B cell (primary cell): ENCODE results near the gene ITPR1. TPM values are rescaled to one million over a fixed set of nuclear protein-coding genes. Genes with fewer than 3 reads are reported as not detected.

Experiments used
- ATAC-seq: fragments of 200-7000 bp; cut with Tn5 transposase; one replicate; pipeline ENCODE4 v1.10.0; 2021; ENCODE audit warnings: low read depth, mild to moderate bottlenecking, moderate number of reproducible peaks, moderate library complexity
- CTCF ChIA-PET: fragments of 350-600 bp; sonication (Branson Sonifier 250); formaldehyde crosslinking; loops from one replicate; lab custom pipeline; 2021; ENCODE audit warnings: antibody characterized with exemption, inconsistent platforms; lab: Charles Lee
- POLR2A ChIA-PET: fragments of 350-600 bp; sonication (Branson Sonifier 250); formaldehyde crosslinking; loops from one replicate; lab custom pipeline; 2021; ENCODE audit warnings: antibody characterized with exemption; lab: Charles Lee
- DNase-seq: peaks from one replicate; pipeline ENCODE4 v3.0.0; 2013
- H2AFZ ChIP-seq: 2 replicates; pipeline ENCODE4 v1.6.1; 2012; ENCODE audit warnings: mild to moderate bottlenecking, low read depth, low read length; ENCODE audit not compliant: insufficient read depth, poor library complexity, severe bottlenecking
- H3K27ac ChIP-seq, 2 donors: 1 replicate in 1 of 2; 2 replicates in 1 of 2; pipeline ENCODE4 v1.5.1; 2012 to 2013; ENCODE audit warnings: low read length in 2 of 2, mild to moderate bottlenecking in 2 of 2, moderate library complexity in 1 of 2
- H3K27me3 ChIP-seq, 4 experiments: fragments of 200-600 bp in 1 of 4; sonication (generic) in 1 of 4; replicated peaks in 1 of 4; 1 replicate in 2 of 4; 2 replicates in 2 of 4; pipeline versions ENCODE4 v1.6.1 to v1.7.0; 2013 to 2016; ENCODE audit warnings: low read length in 3 of 4, mild to moderate bottlenecking in 2 of 4, mixed read lengths in 1 of 4, moderate library complexity in 1 of 4; ENCODE audit not compliant: insufficient read depth in 4 of 4, control insufficient read depth in 3 of 4; ENCODE audit errors: control extremely low read depth in 1 of 4
- H3K36me3 ChIP-seq, 2 experiments: replicated peaks in 1 of 2; 1 replicate in 1 of 2; 2 replicates in 1 of 2; pipeline versions ENCODE4 v1.6.1 to v1.7.1; 2013; ENCODE audit warnings: low read length in 1 of 2; ENCODE audit not compliant: insufficient read depth in 2 of 2, control insufficient read depth in 1 of 2; ENCODE audit errors: control extremely low read depth in 1 of 2, extremely low read depth in 1 of 2
- H3K4me1 ChIP-seq, 2 donors: fragments of 200-600 bp in 1 of 2; sonication (generic) in 1 of 2; 1 replicate in 1 of 2; 2 replicates in 1 of 2; pipeline versions ENCODE4 v1.5.1 to v1.6.1; 2013 to 2017; ENCODE audit warnings: low read length in 2 of 2; ENCODE audit not compliant: control insufficient read depth in 2 of 2, insufficient read depth in 2 of 2
- H3K4me2 ChIP-seq: replicated peaks from 2 replicates; pipeline ENCODE3; 2012; ENCODE audit warnings: mild to moderate bottlenecking, low read depth, low read length; ENCODE audit not compliant: poor library complexity, severe bottlenecking
- H3K4me3 ChIP-seq, 5 experiments: fragments of 200-600 bp in 1 of 5; sonication (generic) in 1 of 5; 1 replicate in 3 of 5; 2 replicates in 2 of 5; pipeline versions ENCODE4 v1.5.1 to v1.7.0; 2011 to 2016; ENCODE audit warnings: low read length in 4 of 5, mild to moderate bottlenecking in 4 of 5, low read depth in 2 of 5, control low read depth in 1 of 5, moderate library complexity in 1 of 5; ENCODE audit not compliant: insufficient read depth in 1 of 5; ENCODE audit errors: control extremely low read depth in 1 of 5, extremely low read depth in 1 of 5
- H3K79me2 ChIP-seq: fragments of 200-600 bp; sonication (generic); one replicate; pipeline ENCODE4 v1.6.0; 2016; ENCODE audit warnings: low read length; ENCODE audit not compliant: control insufficient read depth, insufficient read depth
- H3K9ac ChIP-seq: fragments of 200-600 bp; sonication (generic); 2 replicates; pipeline ENCODE4 v1.6.1; 2017; ENCODE audit warnings: mild to moderate bottlenecking, low read length, moderate library complexity
- H3K9me3 ChIP-seq, 3 donors: one replicate each; pipeline versions ENCODE4 v1.6.1 to v1.7.1; 2013; ENCODE audit warnings: low read length in 2 of 3; ENCODE audit not compliant: control insufficient read depth in 2 of 3, insufficient read depth in 1 of 3; ENCODE audit errors: control extremely low read depth in 1 of 3
- H4K20me1 ChIP-seq: 2 replicates; pipeline ENCODE4 v1.6.0; 2012; ENCODE audit warnings: mild to moderate bottlenecking, low read length; ENCODE audit not compliant: insufficient read depth, control insufficient read depth, poor library complexity, severe bottlenecking
- H3K27ac Mint-ChIP-seq: one replicate; pipeline ENCODE4 v1.8.0; 2021; ENCODE audit warnings: mixed read lengths
- H3K27me3 Mint-ChIP-seq: one replicate; pipeline ENCODE4 v1.8.0; 2021; ENCODE audit warnings: mixed read lengths
- H3K4me1 Mint-ChIP-seq: one replicate; pipeline ENCODE4 v1.8.0; 2021; ENCODE audit warnings: mixed read lengths
- H3K4me3 Mint-ChIP-seq: one replicate; pipeline ENCODE4 v1.8.0; 2021; ENCODE audit warnings: mixed read lengths
- H3K9me3 Mint-ChIP-seq: one replicate; pipeline ENCODE4 v1.8.0; 2022; ENCODE audit warnings: mixed read lengths; ENCODE audit not compliant: insufficient read depth
- CTCF ChIP-seq: fragments of 200-600 bp; IDR thresholded peaks from one replicate; pipeline ENCODE4 v1.8.0; 2022; ENCODE audit warnings: antibody characterized with exemption, mild to moderate bottlenecking
- EZH2 ChIP-seq: IDR thresholded peaks from 2 replicates; pipeline ENCODE4 v1.6.1; 2012; ENCODE audit warnings: borderline replicate concordance, low read depth, mild to moderate bottlenecking, moderate library complexity, low read length; ENCODE audit not compliant: insufficient read depth, poor library complexity, severe bottlenecking
- WGBS: methylation state at CpG from one replicate; pipeline ENCODE4 v1.1.5; 2013; ENCODE audit warnings: missing lambda C conversion rate; ENCODE audit not compliant: insufficient coverage; 5-methylcytosine and 5-hydroxymethylcytosine counted together
- intact Hi-C: fragments of 100-400 bp; cut with micrococcal nuclease; formaldehyde crosslinking; loops from one replicate; pipeline ENCODE4 v1.10.0; 2022
- polyA plus RNA-seq: library from polyadenylated mRNA; depleted of rRNA; stranded (reverse); fragments of >200 nt; gene quantifications from 2 replicates; pipeline ENCODE4 v1.2.3, GENCODE V29; 2012
- total RNA-seq, 2 donors: library from RNA; stranded (reverse); fragments of 120-200 nt in 1 of 2; gene quantifications; 1 replicate in 1 of 2; 2 replicates in 1 of 2; pipeline versions ENCODE4 v1.2.3 to v1.2.4, GENCODE V29; 2013 to 2022

ITPR1 gene
- total and polyA plus RNA-seq, 2 donors (not counting 1 experiment from before 2014, with no cell fraction given), result 64.0 to 332 TPM

DNA sequence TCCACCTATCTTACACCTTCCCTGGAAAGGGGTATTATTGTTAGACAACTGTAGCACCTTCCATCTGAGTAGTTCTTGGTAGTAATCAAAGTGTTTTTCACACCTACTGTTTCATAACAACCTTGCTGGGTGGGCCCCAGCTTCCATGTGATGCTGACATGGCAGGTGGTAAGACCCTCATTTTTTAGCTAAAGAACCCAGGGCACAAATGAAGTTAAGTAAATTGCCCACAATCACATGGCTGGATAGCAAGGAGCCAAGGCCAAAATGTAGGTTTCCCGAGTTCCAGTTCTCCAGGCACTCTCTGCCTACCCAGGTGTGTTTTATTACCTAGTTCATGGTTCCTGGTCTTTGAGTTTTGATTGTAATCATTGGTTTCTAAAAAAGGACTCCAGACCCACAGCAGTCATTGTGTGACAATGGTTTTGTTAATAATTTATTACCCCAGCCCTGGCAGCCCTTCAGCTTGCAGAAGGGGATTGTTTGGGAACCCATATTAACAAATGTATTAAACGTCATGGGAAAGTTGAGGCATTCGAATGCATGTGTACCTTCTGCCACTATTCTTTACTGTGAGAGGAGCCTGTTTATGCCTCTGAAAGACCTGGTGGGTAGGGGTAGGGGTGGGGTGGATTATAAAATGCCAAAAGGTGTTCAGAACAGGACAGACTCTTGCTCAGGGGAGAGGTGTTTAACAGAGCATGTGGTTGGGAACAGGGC, 263.9 kb downstream of the ITPR1 start:
- Mint-ChIP-seq H3K27ac (no peak overlapping the region), H3K9me3 (no peaks in the 10 kb centered on the region), H3K27me3 (no peaks in the 10 kb centered on the region), H3K4me3 (no peak overlapping the region), H3K4me1 (peaks cover 9% of the 10 kb centered on the region)
- ChIA-PET CTCF (interaction anchor here (3.2 kb wide), 1 partner anchor 46 kb away, joined by 7 read pairs; no protein-coding TSS in a partner anchor), POLR2A (no interaction called here)
- ATAC-seq (no peak), DNase-seq (no peak)
- intact Hi-C loops, result no loop called here
- TF ChIP-seq CTCF, result no peak
- no peak for TF ChIP-seq EZH2
- 92% methylated on average over 3 of the region's 3 CpGs for WGBS
- Histone ChIP-seq H3K27ac (no peak overlapping the region), H3K27me3 (no peaks in the 10 kb centered on the region), H3K9ac (no peak overlapping the region), H3K4me1 (peaks cover 0 to 4% of the 10 kb centered on the region in 2 donors), H4K20me1 (peaks cover 63% of the 10 kb centered on the region), H3K4me3 (no peak overlapping the region), H3K36me3 (peaks cover 1 to 89% of the 10 kb centered on the region in 2 experiments), H3K79me2 (peaks cover 24% of the 10 kb centered on the region), H3K4me2 (no peak overlapping the region), H2AFZ (no peak overlapping the region), H3K9me3 (peaks cover 0 to 3% (median under 1%) of the 10 kb centered on the region in 3 donors)

DNA sequence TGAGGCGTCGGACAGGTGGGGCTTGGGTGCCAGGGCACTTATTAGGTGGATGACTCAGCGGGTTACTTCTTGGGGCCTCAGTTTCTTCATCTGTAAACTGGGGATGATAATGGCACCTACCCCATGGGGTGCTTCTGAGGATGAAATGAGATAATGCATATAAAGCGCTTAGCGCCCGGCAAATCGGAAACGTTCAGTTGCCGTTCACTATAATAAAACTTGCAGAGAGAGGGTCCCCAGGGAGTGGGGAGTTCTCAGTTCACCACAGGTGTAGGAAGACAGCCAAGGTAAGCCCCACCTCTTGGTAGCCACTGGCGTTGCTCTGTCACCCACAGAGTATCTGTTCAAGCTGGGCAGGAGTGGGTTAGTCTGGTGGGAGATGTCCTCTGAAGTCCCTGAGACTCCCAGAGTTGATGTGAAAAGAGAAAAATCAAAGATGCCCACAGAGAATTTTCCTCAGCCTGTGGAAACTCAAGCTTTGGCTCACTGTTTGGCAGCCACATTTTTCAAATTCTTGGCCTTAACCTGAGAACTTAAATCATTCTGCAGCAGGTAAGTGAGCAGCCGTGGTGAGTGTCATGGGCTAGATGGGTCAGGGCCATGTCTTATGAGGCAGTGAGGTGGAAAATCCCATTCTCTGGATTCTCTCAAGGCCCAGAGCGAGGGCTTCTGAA, 264.6 kb downstream of the ITPR1 start:
- no peak overlapping the region for H3K27ac Mint-ChIP-seq
- CTCF ChIA-PET, result interaction anchor here (1.2 kb wide), 1 partner anchor 46 kb away, joined by 3 read pairs; no protein-coding TSS in a partner anchor

More for the DNA sequence above, 264.6 kb downstream of the ITPR1 start:
- no peak overlapping the region for H3K27ac ChIP-seq
- intact Hi-C loops, result no loop called here
- no peaks in the 10 kb centered on the region for H3K27me3 Mint-ChIP-seq
- H3K4me2 ChIP-seq, result no peak overlapping the region
- H3K4me1 Mint-ChIP-seq, result peaks cover 7% of the 10 kb centered on the region
- peaks cover 64% of the 10 kb centered on the region for H4K20me1 ChIP-seq
- peaks cover 1 to 90% of the 10 kb centered on the region in 2 experiments for H3K36me3 ChIP-seq
- H3K27me3 ChIP-seq, result no peaks in the 10 kb centered on the region
- no peak overlapping the region for H3K4me3 ChIP-seq
- WGBS, result 79% methylated on average over 12 of the region's 12 CpGs
- peaks cover 2 to 7% (median 3%) of the 10 kb centered on the region in 3 donors for H3K9me3 ChIP-seq
- H3K4me3 Mint-ChIP-seq, result no peak overlapping the region
- H3K4me1 ChIP-seq, result no peaks in the 10 kb centered on the region
- H2AFZ ChIP-seq, result no peak overlapping the region
- H3K9me3 Mint-ChIP-seq, result no peaks in the 10 kb centered on the region
- H3K9ac ChIP-seq, result no peak overlapping the region
- DNase-seq, result no peak
- POLR2A ChIA-PET, result no interaction called here
- H3K79me2 ChIP-seq, result peaks cover 20% of the 10 kb centered on the region
- TF ChIP-seq EZH2 (no peak), CTCF (no peak)
- no peak for ATAC-seq
